ENCODE measurements around the gene SGMS2. TPM values are rescaled to one million over a fixed set of nuclear protein-coding genes. Genes with fewer than 3 reads are reported as not detected.

Gene SGMS2
- polyA plus RNA-seq, 3 donors: 20.8 to 32.7 (median 23.0) TPM

DNA sequence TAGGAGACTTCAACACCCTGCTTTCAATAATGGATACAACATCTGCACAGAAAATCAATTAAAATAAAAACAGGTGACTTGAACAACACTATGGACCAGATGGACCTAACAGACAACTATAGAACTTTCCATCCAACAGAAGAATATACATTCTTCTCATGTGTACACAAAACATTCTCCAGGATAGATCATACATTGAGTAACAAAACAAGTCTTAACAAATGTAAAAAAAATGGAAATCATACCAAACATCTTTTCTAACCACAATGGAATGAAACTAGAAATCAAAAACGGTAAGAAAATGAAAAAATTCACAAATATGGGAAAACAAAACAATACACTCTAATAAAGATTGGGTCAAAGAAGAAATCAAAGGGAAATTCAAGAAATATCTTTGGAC lies 131.3 kb downstream of the SGMS2 start:
- Mint-ChIP-seq H3K9me3 (peaks cover 17 to 41% (median 22%) of the 10 kb centered on the region in 7 donors), H3K27me3 (ENCODE audit: low read depth in 3 of 3) (peaks cover 0 to 2% (median 1%) of the 10 kb centered on the region in 3 donors), H3K36me3 (no peaks in the 10 kb centered on the region), H3K4me1 (no peaks in the 10 kb centered on the region), H3K4me3 (no peak overlapping the region), H3K27ac (no peak overlapping the region)
- no CpG with 5 or more reads among the region's 1 CpG for WGBS (ENCODE audit: insufficient coverage)
- Histone ChIP-seq H3K27ac (ENCODE audit: low read depth in 1 of 2, low read length in 2 of 2) (no peak overlapping the region), H3K4me3 (replicated peaks in 1 of 3; ENCODE audit: low read depth in 2 of 3, low read length in 3 of 3) (no peak overlapping the region), H3K79me2 (ENCODE audit: insufficient read depth, low read length) (no peaks in the 10 kb centered on the region), H3K9ac (ENCODE audit: insufficient read depth, low read length, poor library complexity, severe bottlenecking) (no peak overlapping the region), H2AFZ (ENCODE audit: insufficient read depth, low read depth, low read length, poor library complexity, severe bottlenecking) (no peak overlapping the region), H3K27me3 (ENCODE audit: control insufficient read depth in 2 of 2, insufficient read depth in 2 of 2, low read length in 2 of 2) (no peaks in the 10 kb centered on the region), H3K4me2 (replicated peaks; ENCODE audit: extremely low read depth, low read length, poor library complexity, severe bottlenecking) (no peak overlapping the region), H3K36me3 (replicated peaks in 1 of 2; ENCODE audit: control insufficient read depth in 1 of 2, insufficient read depth in 2 of 2, low read length in 2 of 2) (no peaks in the 10 kb centered on the region), H3K9me3 (replicated peaks in 1 of 2; ENCODE audit: control insufficient read depth in 1 of 2, insufficient read depth in 1 of 2, low read length in 2 of 2) (peaks cover 4 to 11% of the 10 kb centered on the region in 2 donors), H4K20me1 (ENCODE audit: insufficient read depth, low read length) (no peaks in the 10 kb centered on the region), H3K4me1 (ENCODE audit: control insufficient read depth in 1 of 2, insufficient read depth in 2 of 2, low read length in 2 of 2) (no peaks in the 10 kb centered on the region)
- TF ChIP-seq, protein P1, sequence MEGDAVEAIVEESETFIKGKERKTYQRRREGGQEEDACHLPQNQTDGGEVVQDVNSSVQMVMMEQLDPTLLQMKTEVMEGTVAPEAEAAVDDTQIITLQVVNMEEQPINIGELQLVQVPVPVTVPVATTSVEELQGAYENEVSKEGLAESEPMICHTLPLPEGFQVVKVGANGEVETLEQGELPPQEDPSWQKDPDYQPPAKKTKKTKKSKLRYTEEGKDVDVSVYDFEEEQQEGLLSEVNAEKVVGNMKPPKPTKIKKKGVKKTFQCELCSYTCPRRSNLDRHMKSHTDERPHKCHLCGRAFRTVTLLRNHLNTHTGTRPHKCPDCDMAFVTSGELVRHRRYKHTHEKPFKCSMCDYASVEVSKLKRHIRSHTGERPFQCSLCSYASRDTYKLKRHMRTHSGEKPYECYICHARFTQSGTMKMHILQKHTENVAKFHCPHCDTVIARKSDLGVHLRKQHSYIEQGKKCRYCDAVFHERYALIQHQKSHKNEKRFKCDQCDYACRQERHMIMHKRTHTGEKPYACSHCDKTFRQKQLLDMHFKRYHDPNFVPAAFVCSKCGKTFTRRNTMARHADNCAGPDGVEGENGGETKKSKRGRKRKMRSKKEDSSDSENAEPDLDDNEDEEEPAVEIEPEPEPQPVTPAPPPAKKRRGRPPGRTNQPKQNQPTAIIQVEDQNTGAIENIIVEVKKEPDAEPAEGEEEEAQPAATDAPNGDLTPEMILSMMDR (IDR thresholded peaks at IDR 0.05): no peak
- no peak for DNase-seq
- intact Hi-C loops (cut with micrococcal nuclease): no loop called here

Small RNA genes lying within 50 kb of the gene (small RNA-seq; reads per million reads assigned to genes)
- not detected for gene RNU6-733P (ENCODE audit: insufficient read length, low read depth)

Other genes starting within 250 kb of the SGMS2 start
- 10 to 100 TPM; 46.4 to 79.6 (median 64.8) TPM for gene PAPSS1, start 104.7 kb upstream of the SGMS2 start, polyA plus RNA-seq
- gene CYP2U1, start 106.6 kb downstream of the SGMS2 start, polyA plus RNA-seq: 1 to 10 TPM in 2 of 3 donors, under 1 TPM in 1; 0.77 to 1.7 (median 1.5) TPM
- 10 to 100 TPM in 2 of 3 donors, 1 to 10 TPM in 1; 8.4 to 19.4 (median 19.4) TPM for gene HADH, start 165.0 kb downstream of the SGMS2 start, polyA plus RNA-seq

Measured in CD14-positive monocyte (primary cell).